ENCODE measurements around the gene ACIN1. TPM values are rescaled to one million over a fixed set of nuclear protein-coding genes. Genes with fewer than 3 reads are reported as not detected.

Gene ACIN1
- total RNA-seq, 2 experiments from 2014 or later: 282 to 288 TPM

- no peaks in the 10 kb centered on the region for H3K9me3 Mint-ChIP-seq
- peak overlapping the region; percentile 78 for H3K4me3 Mint-ChIP-seq
- no peak for DNase-seq
- no peak overlapping the region for H3K4me3 ChIP-seq (ENCODE audit: low read length)
- TF ChIP-seq CTCF (IDR thresholded peaks at IDR 0.05): no peak
- intact Hi-C loops (cut with DNase I, micrococcal nuclease): loop anchor here (2.0 to 10.0 kb wide), 5 partner anchors 13 to 473 kb away; partner anchors contain the start of genes AP1G2 (in 1 of the 2), HOMEZ (in 1 of the 2), OXA1L (in 1 of the 2) and PABPN1 (in 1 of the 2)
- H3K27ac ChIP-seq (ENCODE audit: low read depth in 1 of 2, low read length in 2 of 2): no peak overlapping the region
- ChIA-PET POLR2A (interaction anchor here (0.6 to 1.2 kb wide), 3 partner anchors 10 to 532 kb away, joined by 3 to 4 read pairs (median 3); partner anchors contain the start of gene PPP1R3E), CTCF (interaction anchor here (0.5 to 2.4 kb wide), 6 partner anchors 15 to 1103 kb away, joined by 3 to 8 read pairs (median 3); no protein-coding TSS in a partner anchor)
- H3K27me3 ChIP-seq (ENCODE audit: control insufficient read depth in 1 of 2, insufficient read depth in 2 of 2, low read length in 2 of 2): no peaks in the 10 kb centered on the region
- H3K4me1 Mint-ChIP-seq (ENCODE audit: low read depth): peaks cover 44% of the 10 kb centered on the region
- H3K27me3 Mint-ChIP-seq: no peaks in the 10 kb centered on the region
- peaks cover 65% of the 10 kb centered on the region for H3K36me3 ChIP-seq (ENCODE audit: insufficient read depth, low read length)
- H3K4me1 ChIP-seq (ENCODE audit: insufficient read depth, low read length): peaks cover 21% of the 10 kb centered on the region
- H3K27ac Mint-ChIP-seq: no peak overlapping the region
- ATAC-seq (ENCODE audit: poor library complexity): no peak
- peaks cover 58% of the 10 kb centered on the region for H3K36me3 Mint-ChIP-seq (ENCODE audit: low read depth)
- no peaks in the 10 kb centered on the region for H3K9me3 ChIP-seq (ENCODE audit: control insufficient read depth in 1 of 2, insufficient read depth in 1 of 2, low read length in 2 of 2)
Measured at GRCh38 chr14:23091294-23092225, 3.4 kb downstream of the ACIN1 start.

- Mint-ChIP-seq H3K4me1 (ENCODE audit: low read depth) (peaks cover 49% of the 10 kb centered on the region), H3K27me3 (no peaks in the 10 kb centered on the region), H3K4me3 (no peak overlapping the region), H3K36me3 (ENCODE audit: low read depth) (peaks cover 72% of the 10 kb centered on the region), H3K27ac (no peak overlapping the region), H3K9me3 (no peaks in the 10 kb centered on the region)
- Histone ChIP-seq H3K4me3 (ENCODE audit: low read length) (no peak overlapping the region), H3K27ac (ENCODE audit: low read depth in 1 of 2, low read length in 2 of 2) (no peak overlapping the region), H3K27me3 (ENCODE audit: control insufficient read depth in 1 of 2, insufficient read depth in 2 of 2, low read length in 2 of 2) (no peaks in the 10 kb centered on the region), H3K4me1 (ENCODE audit: insufficient read depth, low read length) (peaks cover 12% of the 10 kb centered on the region), H3K36me3 (ENCODE audit: insufficient read depth, low read length) (peaks cover 78% of the 10 kb centered on the region), H3K9me3 (ENCODE audit: control insufficient read depth in 1 of 2, insufficient read depth in 1 of 2, low read length in 2 of 2) (no peaks in the 10 kb centered on the region)
- CTCF ChIA-PET: interaction anchor here (1.3 to 2.4 kb wide), 2 partner anchors 9 to 21 kb away, joined by 3 to 8 read pairs; no protein-coding TSS in a partner anchor
- POLR2A ChIA-PET: no interaction called here
- intact Hi-C loops (cut with DNase I, micrococcal nuclease): loop anchor here (10.0 kb wide), 4 partner anchors 195 to 475 kb away; partner anchors contain the start of genes AP1G2 (in 1 of the 2), HOMEZ (in 1 of the 2), OXA1L (in 1 of the 2) and PABPN1 (in 1 of the 2)
- ATAC-seq (ENCODE audit: poor library complexity) (no peak), DNase-seq (no peak)
- TF ChIP-seq CTCF (IDR thresholded peaks at IDR 0.05): no peak
Measured at GRCh38 chr14:23090254-23090636, 4.7 kb downstream of the ACIN1 start.

GRCh38 chr14:23089498-23090253, 5.3 kb downstream of the ACIN1 start:
- Mint-ChIP-seq H3K27me3 (no peaks in the 10 kb centered on the region), H3K4me1 (ENCODE audit: low read depth) (peaks cover 51% of the 10 kb centered on the region), H3K27ac (no peak overlapping the region), H3K36me3 (ENCODE audit: low read depth) (peaks cover 77% of the 10 kb centered on the region), H3K9me3 (no peaks in the 10 kb centered on the region), H3K4me3 (no peak overlapping the region)
- Histone ChIP-seq H3K9me3 (ENCODE audit: control insufficient read depth in 1 of 2, insufficient read depth in 1 of 2, low read length in 2 of 2) (no peaks in the 10 kb centered on the region), H3K4me3 (ENCODE audit: low read length) (no peak overlapping the region), H3K4me1 (ENCODE audit: insufficient read depth, low read length) (peaks cover 12% of the 10 kb centered on the region), H3K27ac (ENCODE audit: low read depth in 1 of 2, low read length in 2 of 2) (no peak overlapping the region), H3K36me3 (ENCODE audit: insufficient read depth, low read length) (peaks cover 84% of the 10 kb centered on the region), H3K27me3 (ENCODE audit: control insufficient read depth in 1 of 2, insufficient read depth in 2 of 2, low read length in 2 of 2) (no peaks in the 10 kb centered on the region)
- ChIA-PET POLR2A (no interaction called here), CTCF (interaction anchor here (1.3 to 2.4 kb wide), 2 partner anchors 10 to 21 kb away, joined by 3 to 8 read pairs; no protein-coding TSS in a partner anchor)
- intact Hi-C loops (cut with DNase I, micrococcal nuclease): loop anchor here (10.0 kb wide), 4 partner anchors 195 to 475 kb away; partner anchors contain the start of genes AP1G2 (in 1 of the 2), HOMEZ (in 1 of the 2), OXA1L (in 1 of the 2) and PABPN1 (in 1 of the 2)
- no peak for DNase-seq
- ATAC-seq (ENCODE audit: poor library complexity): no peak
- no peak for TF ChIP-seq CTCF (IDR thresholded peaks at IDR 0.05)
